Sigmoid colon (tissue), 4 donors: ENCODE measurements around the gene TGFBR3L.

ENCODE experiments used
- EP300 ChIP-seq, 4 donors: sonication (generic); formaldehyde crosslinking; IDR thresholded peaks; one replicate each; pipeline ENCODE4 v1.6.1; 2017; ENCODE audit warnings: antibody characterized with exemption in 4 of 4
- POLR2AphosphoS5 ChIP-seq, 4 donors: sonication (generic); formaldehyde crosslinking; IDR thresholded peaks; one replicate each; pipeline ENCODE4 v1.6.1; 2017; ENCODE audit warnings: antibody characterized with exemption in 4 of 4
- TF ChIP-seq, protein P1 (sequence below), 4 experiments: fragments of 450-650 bp in 3 of 4; fragments of 200-600 bp in 1 of 4; IDR thresholded peaks; one replicate each; pipeline ENCODE4 v1.5.1; 2016 to 2019; ENCODE audit warnings: antibody characterized with exemption in 4 of 4, mild to moderate bottlenecking in 3 of 4, moderate library complexity in 2 of 4

DNA sequence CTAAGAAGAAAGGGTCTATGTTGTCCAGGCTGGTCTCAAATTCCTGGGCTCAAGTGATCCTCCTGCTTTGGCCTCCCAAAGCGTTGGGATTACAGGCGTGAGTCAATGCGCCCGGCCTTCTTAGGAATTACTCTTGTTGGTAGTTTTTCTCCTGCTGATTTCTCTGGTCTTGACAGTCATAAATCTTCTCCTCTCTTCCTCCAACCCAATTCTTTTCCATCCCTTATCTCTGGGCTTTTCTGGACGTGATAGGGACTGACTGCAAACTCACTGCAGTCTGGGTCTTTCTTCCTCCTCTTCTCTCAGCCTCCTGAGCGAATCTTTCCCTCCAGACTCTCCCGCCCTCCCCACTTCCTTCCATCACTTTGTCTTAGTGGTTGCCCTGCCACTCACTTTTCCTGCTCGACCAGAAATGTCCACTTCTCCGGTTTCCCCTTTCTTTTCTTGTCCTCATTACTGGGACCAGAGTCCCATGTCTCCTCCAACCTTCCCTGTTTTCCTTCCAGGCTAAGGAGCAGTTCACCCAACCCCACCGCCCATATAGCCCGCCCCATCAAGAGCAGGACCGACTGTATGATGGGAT is 50.7 kb downstream of the TGFBR3L start:
- TF ChIP-seq, protein P1, sequence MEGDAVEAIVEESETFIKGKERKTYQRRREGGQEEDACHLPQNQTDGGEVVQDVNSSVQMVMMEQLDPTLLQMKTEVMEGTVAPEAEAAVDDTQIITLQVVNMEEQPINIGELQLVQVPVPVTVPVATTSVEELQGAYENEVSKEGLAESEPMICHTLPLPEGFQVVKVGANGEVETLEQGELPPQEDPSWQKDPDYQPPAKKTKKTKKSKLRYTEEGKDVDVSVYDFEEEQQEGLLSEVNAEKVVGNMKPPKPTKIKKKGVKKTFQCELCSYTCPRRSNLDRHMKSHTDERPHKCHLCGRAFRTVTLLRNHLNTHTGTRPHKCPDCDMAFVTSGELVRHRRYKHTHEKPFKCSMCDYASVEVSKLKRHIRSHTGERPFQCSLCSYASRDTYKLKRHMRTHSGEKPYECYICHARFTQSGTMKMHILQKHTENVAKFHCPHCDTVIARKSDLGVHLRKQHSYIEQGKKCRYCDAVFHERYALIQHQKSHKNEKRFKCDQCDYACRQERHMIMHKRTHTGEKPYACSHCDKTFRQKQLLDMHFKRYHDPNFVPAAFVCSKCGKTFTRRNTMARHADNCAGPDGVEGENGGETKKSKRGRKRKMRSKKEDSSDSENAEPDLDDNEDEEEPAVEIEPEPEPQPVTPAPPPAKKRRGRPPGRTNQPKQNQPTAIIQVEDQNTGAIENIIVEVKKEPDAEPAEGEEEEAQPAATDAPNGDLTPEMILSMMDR (IDR thresholded peaks at IDR 0.05): no peak
- TF ChIP-seq EP300 (IDR thresholded peaks at IDR 0.05): no peak
- TF ChIP-seq POLR2AphosphoS5 (IDR thresholded peaks at IDR 0.05): no peak
